GM18499 (cell line): ENCODE data around the gene AGBL3.
"Not testable (repeated sequence)": the region's sequence is repeated elsewhere in the genome, so short reads cannot be mapped to it uniquely, and the experiment has no call there.

Experiments used
- ATAC-seq: cut with Tn5 transposase; IDR thresholded peaks from one replicate; pipeline ENCODE4 v1.9.1; 2021; ENCODE audit warnings: moderate number of reproducible peaks; ENCODE audit not compliant: insufficient read depth, unreplicated experiment

The AGBL3 gene

GRCh38 chr7:135074096-135074495 is 87.8 kb downstream of the AGBL3 start:
- no peak for ATAC-seq

- no peak for ATAC-seq
These were observed 88.2 kb downstream of the AGBL3 start for GRCh38 chr7:135074531-135074930.

DNA sequence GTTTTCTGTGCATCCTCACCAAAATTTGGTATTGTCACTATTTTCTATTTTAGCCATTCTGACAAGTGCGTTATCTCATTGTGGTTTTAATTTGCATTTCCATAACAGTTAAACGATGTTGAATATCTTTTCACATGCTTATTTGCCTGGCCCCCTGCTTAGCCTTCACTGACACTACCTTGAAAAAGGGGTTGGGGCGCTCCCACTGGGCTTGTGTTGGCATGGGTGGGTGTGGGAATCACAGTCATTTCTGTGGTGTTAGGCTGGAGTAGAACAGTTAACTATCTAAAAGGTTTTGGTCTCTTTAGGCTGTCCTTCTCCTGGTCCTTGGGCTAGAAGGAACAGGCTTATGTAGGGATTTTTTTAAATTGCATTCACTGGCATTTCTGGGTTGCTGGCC is 89.4 kb downstream of the AGBL3 start:
- ATAC-seq: no peak

GRCh38 chr7:135076882-135077281 is 90.6 kb downstream of the AGBL3 start:
- no peak for ATAC-seq

DNA sequence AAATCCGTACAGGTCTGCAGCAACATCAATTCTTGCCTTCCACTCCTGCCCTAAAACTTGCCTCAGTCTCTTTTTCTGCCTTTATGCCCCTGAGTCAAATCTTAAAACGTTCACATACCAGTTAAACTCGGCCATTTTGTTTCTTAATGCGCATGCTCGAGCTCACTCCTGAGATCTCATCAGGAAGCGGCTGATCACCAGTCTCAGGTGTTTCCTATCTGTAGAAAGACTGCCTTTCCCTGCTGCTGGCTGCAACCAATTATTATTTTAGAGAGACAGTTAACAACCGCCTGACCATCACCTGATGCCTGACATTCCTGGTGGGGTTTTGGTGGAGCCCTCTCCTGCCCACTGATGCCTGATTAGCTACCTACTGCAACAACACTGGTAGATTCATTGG is 91.3 kb downstream of the AGBL3 start:
- no peak for ATAC-seq

GRCh38 chr7:135078051-135078450 is 91.7 kb downstream of the AGBL3 start:
- ATAC-seq: no peak

DNA sequence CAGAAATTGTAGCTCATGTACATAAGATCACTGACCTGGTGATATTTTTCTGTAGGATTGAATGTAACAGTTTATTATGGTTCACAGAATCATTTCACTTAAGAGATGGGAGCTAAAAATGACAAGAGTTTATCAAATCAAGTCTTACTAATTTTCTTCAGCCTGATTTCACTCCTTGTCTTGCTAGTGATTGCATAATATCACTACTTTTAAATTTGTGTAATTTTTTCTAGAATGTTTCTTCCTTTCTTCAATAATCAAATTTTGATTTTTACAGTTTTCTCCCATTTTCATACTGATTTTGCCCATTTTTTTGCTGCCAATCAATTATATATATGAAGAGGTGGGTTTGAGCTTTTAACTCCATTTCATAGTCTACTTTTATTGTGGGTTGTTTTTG is 92.8 kb downstream of the AGBL3 start:
- no peak for ATAC-seq

DNA sequence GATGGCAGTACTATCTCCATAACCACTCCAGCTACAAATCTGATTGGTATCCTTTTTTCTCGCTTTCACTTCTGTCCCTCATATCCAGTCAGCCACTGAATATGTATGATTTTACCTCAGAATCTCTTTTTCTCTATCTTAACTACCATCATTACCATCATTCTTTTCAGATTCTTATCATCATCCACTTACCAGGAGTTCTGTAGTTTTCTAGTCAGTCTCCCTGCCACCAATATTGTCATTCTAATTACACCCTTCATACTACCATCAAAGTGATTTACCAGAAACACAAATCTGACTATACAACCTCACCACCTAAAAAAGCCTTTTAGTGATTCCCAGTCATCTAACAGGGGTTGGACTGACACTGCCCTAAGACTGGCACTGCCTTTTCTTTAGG is 96.7 kb downstream of the AGBL3 start:
- ATAC-seq: no peak

DNA sequence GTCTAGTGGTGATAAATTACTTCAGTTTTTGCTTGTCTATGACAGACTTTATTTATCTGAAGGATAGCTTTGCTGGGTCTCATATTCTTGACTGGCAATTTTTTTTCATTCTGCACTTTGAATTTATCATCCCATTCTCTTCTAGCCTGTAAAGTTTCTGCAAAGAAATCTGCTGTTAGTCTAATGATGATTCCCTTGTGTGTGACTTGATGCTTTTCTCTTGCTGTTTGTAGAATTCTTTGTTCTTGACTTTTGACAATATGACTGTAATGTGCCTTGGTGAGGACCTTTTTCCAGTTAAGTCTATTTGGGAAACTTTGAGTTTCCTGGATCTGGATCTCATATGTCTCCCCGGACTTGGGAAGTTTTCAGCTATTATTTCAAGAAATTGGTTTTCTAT is 102.3 kb downstream of the AGBL3 start:
- ATAC-seq: no peak

DNA sequence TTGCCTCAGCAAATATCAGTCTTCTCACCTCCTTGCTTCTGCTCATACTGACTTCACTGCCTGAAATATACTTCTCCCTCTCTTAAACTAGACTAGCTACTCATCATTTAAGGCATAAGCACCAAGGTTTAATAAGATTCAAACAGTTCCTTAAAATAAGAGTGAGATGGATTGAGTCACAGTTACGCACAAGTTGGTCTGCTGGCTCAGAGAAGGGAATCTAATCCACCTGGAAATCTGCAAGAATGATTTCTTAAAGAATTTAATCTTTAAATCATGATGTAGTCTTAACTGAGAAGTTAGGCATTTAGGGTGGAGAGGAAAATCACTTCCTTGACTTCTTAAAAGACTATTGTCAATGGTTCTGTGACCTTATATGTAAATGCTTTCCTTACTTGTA is 105.4 kb downstream of the AGBL3 start:
- no peak for ATAC-seq

GRCh38 chr7:135094472-135095237 is 108.3 kb downstream of the AGBL3 start:
- ATAC-seq: no peak

GRCh38 chr7:135095450-135095849 is 109.1 kb downstream of the AGBL3 start:
- ATAC-seq: no peak

GRCh38 chr7:135098391-135098790 is 112.1 kb downstream of the AGBL3 start:
- no peak for ATAC-seq

- ATAC-seq: no peak
These were observed 114.5 kb downstream of the AGBL3 start for GRCh38 chr7:135100856-135101255.

DNA sequence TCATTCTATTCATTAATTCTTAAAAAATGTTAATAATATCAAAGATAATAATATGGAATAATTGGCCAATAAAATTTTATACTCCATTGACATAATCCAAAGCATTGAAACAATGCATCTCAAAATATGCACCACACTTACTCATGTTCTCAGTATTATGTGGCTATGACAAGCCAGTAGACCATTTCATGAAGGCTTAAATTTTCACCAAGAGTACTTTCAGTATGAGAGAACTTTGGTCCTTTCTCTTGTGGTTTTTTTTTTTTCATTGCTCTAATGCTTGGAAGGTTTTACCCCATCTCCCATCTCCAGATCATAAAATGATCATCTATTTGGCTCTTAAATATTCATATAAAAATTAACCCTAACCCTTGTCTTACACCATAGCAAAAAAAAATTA is 116.1 kb downstream of the AGBL3 start:
- ATAC-seq: peak; percentile 69

- no peak for ATAC-seq
These were observed 123.3 kb downstream of the AGBL3 start for GRCh38 chr7:135109562-135109961.

GRCh38 chr7:135109976-135110375 is 123.7 kb downstream of the AGBL3 start:
- no peak for ATAC-seq

- no peak for ATAC-seq
These were observed 125.1 kb downstream of the AGBL3 start for GRCh38 chr7:135111379-135111778.

DNA sequence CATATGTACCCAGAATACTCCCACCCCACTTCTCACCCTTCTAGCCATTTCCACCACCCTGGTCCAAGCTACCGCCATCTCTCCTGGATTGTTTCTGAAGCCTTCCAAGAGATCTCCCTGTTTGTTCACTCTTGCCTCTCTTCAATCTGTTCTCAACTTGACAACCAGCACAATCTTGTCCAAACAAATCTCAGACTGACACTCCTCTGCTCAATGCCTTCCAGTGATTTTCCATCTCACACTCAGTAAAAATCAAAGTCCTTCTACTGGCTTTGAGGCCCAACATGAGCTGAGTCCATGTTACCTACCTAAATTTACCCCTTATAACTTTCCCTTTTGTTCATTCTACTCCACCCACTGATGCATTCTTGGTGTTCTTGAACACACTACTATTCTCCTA is 128.3 kb downstream of the AGBL3 start:
- ATAC-seq: no peak

DNA sequence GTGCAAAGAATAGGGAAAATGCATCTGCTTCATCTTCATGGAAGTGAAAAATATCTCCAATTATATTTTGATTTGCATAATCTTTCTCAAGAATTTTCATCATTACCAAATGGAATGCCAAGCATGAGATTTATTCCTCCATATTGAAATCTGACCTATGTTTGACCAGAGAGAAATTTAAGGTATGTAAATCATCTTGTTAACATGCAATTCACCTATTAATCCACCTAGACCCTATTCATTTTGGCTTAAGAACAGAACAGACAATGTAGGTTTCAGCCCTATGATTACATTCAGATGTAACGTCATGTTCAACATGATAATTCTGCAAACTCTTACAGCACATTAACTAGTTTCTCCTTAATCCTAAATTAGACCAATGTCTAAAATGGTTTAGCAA is 130.8 kb downstream of the AGBL3 start:
- ATAC-seq: no peak

- ATAC-seq: no peak
These were observed 135.6 kb downstream of the AGBL3 start for GRCh38 chr7:135121868-135122267.

DNA sequence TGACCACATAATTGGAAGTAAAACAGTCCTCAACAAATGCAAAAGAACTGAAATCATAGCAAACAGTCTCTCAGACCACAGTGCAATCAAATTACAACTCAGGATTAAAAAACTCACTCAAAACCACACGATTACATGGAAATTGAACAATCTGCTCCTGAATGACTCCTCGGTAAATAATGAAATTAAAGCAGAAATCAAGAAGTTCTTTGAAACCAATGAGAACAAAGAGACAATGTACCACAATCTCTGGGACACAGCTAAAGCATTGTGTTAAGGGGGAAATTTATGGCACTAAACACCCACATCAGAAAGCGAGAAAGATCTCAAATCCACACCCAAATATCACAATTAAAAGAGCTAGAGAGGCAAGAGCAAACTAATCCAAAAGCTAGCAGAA is 138.3 kb downstream of the AGBL3 start:
- not testable (repeated sequence) for ATAC-seq

- ATAC-seq: no peak
These were observed 142.6 kb downstream of the AGBL3 start for GRCh38 chr7:135128931-135129330.
